IgD-negative memory B cell (primary cell): ENCODE data around the gene FAM90A26. TPM values are rescaled to one million over a fixed set of nuclear protein-coding genes. Genes with fewer than 3 reads are reported as not detected.
A peak's percentile ranks its signal among the peaks of the same experiment; 100 is the strongest.
"Not testable (repeated sequence)": the region's sequence is repeated elsewhere in the genome, so short reads cannot be mapped to it uniquely, and the experiment has no call there.

Experiments used
- H3K27ac Mint-ChIP-seq, 3 donors: one replicate each; pipeline ENCODE4 v1.8.0; 2020 to 2022; ENCODE audit warnings: mild to moderate bottlenecking in 3 of 3, mixed read lengths in 3 of 3, moderate library complexity in 1 of 3
- H3K27me3 Mint-ChIP-seq: one replicate; pipeline ENCODE4 v1.8.0; 2021; ENCODE audit warnings: mixed read lengths
- H3K36me3 Mint-ChIP-seq: one replicate; pipeline ENCODE4 v1.8.0; 2020; ENCODE audit warnings: mild to moderate bottlenecking, mixed read lengths
- H3K4me1 Mint-ChIP-seq, 3 donors: one replicate each; pipeline ENCODE4 v1.8.0; 2020 to 2022; ENCODE audit warnings: mixed read lengths in 3 of 3, mild to moderate bottlenecking in 1 of 3
- H3K4me3 Mint-ChIP-seq, 4 donors: one replicate each; pipeline ENCODE4 v1.8.0; 2020 to 2022; ENCODE audit warnings: mild to moderate bottlenecking in 4 of 4, mixed read lengths in 4 of 4, moderate library complexity in 3 of 4
- H3K9me3 Mint-ChIP-seq, 3 donors: one replicate each; pipeline ENCODE4 v1.8.0; 2020 to 2021; ENCODE audit warnings: mixed read lengths in 3 of 3, mild to moderate bottlenecking in 1 of 3
- polyA plus RNA-seq: library from polyadenylated mRNA; unstranded; fragments of 300-500 nt; fragmentation: Illumina TruSeq; gene quantifications from one replicate; pipeline ENCODE4 v1.2.3, GENCODE V29; 2021

The FAM90A26 gene
- polyA plus RNA-seq, 1 donor from 2014 or later: not detected

DNA sequence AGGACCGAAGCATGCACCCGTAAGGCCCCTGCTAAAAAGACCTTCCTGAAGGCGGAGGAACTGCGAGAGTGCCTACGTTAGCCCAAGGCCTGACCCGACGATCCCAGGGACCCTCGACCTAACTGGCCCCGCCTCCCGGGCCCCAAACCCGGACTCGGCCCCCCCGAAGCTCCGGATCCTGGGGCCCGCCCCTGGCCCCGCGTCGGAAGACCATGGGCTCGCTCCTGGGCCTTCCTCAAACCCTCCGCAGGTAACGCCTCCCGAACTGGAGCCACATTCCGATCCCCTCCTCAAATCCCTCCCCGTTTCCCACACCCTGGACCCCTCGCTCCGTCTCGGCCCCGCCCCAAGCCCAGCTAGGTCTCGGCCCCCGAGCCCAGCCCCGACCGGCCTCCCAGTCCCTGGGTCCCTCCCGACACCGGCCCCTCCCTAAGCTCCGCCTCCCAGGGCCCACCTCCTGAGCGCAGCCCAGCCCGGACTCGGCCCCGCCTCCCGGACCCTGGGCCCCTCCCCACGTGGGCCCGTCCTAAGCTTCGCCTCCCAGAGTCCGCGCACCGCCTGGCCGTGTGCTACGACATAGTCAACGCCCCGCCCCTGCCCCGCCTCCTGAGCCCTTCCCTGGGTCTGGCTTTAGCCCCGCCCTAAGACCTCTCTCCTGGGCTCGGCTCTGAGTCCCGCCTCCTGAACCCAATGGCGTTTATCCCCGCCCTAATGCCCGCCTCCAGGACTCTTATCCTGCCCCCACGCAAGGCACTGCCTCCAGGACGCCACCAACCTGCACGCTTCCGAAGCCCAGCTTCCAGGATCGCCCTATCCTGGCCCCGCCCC is 17.8 kb upstream of the FAM90A26 start:
- H3K9me3 Mint-ChIP-seq, H3K27me3 Mint-ChIP-seq, H3K36me3 Mint-ChIP-seq, H3K4me1 Mint-ChIP-seq: not testable (repeated sequence)
- Mint-ChIP-seq H3K4me3 (peak overlapping the region; percentile 92 to 100 (median 98)), H3K27ac (peak overlapping the region; percentile 93 to 100 (median 99))

GRCh38 chr4:9153008-9153570 is 17.1 kb upstream of the FAM90A26 start:
- not testable (repeated sequence) for H3K36me3 Mint-ChIP-seq, H3K4me1 Mint-ChIP-seq, H3K9me3 Mint-ChIP-seq, H3K27me3 Mint-ChIP-seq
- Mint-ChIP-seq H3K27ac (peak overlapping the region; percentile 93 to 100 (median 99)), H3K4me3 (peak overlapping the region; percentile 92 to 100 (median 98))

GRCh38 chr4:9153571-9154157 is 16.5 kb upstream of the FAM90A26 start:
- not testable (repeated sequence) for H3K4me1 Mint-ChIP-seq, H3K27me3 Mint-ChIP-seq, H3K36me3 Mint-ChIP-seq, H3K9me3 Mint-ChIP-seq
- peak overlapping the region in 2 of 3 donors; percentile 49 to 59 for H3K27ac Mint-ChIP-seq
- H3K4me3 Mint-ChIP-seq: peak overlapping the region; percentile 84 to 100 (median 91)

- H3K36me3 Mint-ChIP-seq, H3K27ac Mint-ChIP-seq, H3K4me1 Mint-ChIP-seq, H3K9me3 Mint-ChIP-seq, H3K27me3 Mint-ChIP-seq: not testable (repeated sequence)
- peak overlapping the region in 2 of 4 donors; percentile 68 to 100 for H3K4me3 Mint-ChIP-seq
These were observed 14.9 kb upstream of the FAM90A26 start for GRCh38 chr4:9155101-9155886.

GRCh38 chr4:9158392-9158791 is 11.8 kb upstream of the FAM90A26 start:
- H3K4me1 Mint-ChIP-seq, H3K27me3 Mint-ChIP-seq, H3K4me3 Mint-ChIP-seq, H3K27ac Mint-ChIP-seq, H3K9me3 Mint-ChIP-seq, H3K36me3 Mint-ChIP-seq: not testable (repeated sequence)

DNA sequence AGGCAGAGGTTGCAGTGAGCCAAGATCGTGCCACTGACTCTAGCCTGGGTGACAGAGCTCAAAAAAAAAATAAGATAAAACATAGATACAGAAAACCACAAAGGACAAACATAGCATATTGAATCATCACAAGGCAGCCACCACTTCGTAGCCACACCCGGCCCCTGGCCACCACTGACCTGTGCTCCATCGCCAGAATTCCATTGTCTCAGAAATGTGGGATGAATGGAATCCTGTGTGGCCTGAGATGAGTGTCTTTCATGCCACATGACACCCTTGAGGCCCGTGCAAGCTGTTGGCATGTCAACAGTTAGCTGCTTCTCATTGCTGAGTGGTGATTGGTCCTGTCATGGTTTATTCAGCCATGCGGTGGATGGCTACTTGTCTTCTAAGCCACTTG is 10.2 kb upstream of the FAM90A26 start:
- not testable (repeated sequence) for H3K4me1 Mint-ChIP-seq, H3K4me3 Mint-ChIP-seq, H3K27me3 Mint-ChIP-seq, H3K9me3 Mint-ChIP-seq, H3K27ac Mint-ChIP-seq, H3K36me3 Mint-ChIP-seq

DNA sequence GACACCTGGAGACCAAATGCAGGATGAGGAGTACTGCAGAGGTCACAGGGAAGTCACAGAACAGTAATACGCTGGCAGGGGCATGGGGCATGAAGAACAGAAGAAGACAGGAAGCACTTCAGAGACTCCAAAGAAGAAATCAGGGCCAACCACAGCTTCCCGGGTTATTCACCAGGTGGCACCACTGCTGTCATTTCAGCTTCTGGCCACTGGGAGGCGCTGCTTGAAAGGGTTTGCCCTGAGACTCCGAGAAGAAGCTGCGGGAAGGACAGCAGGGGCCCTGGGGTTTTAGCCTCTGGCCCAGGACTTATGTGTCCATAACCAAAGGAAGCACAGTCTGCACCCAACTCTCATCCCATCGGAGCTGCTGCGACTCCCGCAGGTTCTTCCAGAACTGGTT is 4.2 kb upstream of the FAM90A26 start:
- not testable (repeated sequence) for H3K4me3 Mint-ChIP-seq, H3K27ac Mint-ChIP-seq, H3K9me3 Mint-ChIP-seq, H3K27me3 Mint-ChIP-seq, H3K36me3 Mint-ChIP-seq, H3K4me1 Mint-ChIP-seq

DNA sequence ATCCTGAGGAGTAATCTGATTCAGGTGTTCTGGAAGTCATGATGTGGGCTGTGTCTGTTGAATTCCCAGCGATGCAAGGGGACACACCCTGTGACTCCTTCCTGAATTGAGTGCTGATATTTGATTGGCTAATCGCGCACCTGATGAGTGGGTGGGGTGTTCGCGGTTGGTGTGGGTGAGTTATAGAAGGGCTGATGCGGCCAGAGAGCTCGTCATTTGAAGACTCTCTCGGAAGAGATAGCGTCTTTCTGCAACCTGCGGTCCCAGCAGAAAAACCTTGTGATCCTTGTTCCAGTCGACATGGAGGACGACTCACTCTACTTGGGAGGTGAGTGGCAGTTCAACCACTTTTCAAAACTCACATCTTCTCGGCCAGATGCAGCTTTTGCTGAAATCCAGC is 40.1 kb downstream of the FAM90A26 start, which contains the start of gene USP17L10:
Gene USP17L10, plus strand, starts transcription at position 301 of the 400 bp plus-strand sequence. Its CDS starts 0 bp downstream, at position 301.
- not testable (repeated sequence) for H3K36me3 Mint-ChIP-seq, H3K4me3 Mint-ChIP-seq, H3K27ac Mint-ChIP-seq, H3K27me3 Mint-ChIP-seq, H3K9me3 Mint-ChIP-seq, H3K4me1 Mint-ChIP-seq

GRCh38 chr4:9214701-9215100 is 44.5 kb downstream of the FAM90A26 start:
- H3K4me3 Mint-ChIP-seq, H3K27me3 Mint-ChIP-seq, H3K27ac Mint-ChIP-seq, H3K4me1 Mint-ChIP-seq, H3K9me3 Mint-ChIP-seq, H3K36me3 Mint-ChIP-seq: not testable (repeated sequence)

GRCh38 chr4:9215105-9215504 is 44.9 kb downstream of the FAM90A26 start, which contains the start of gene USP17L11:
Gene USP17L11, plus strand, starts transcription at chr4:9215405. Its CDS starts 0 bp downstream, at chr4:9215405.
- H3K27ac Mint-ChIP-seq, H3K4me3 Mint-ChIP-seq, H3K4me1 Mint-ChIP-seq, H3K27me3 Mint-ChIP-seq, H3K9me3 Mint-ChIP-seq, H3K36me3 Mint-ChIP-seq: not testable (repeated sequence)

DNA sequence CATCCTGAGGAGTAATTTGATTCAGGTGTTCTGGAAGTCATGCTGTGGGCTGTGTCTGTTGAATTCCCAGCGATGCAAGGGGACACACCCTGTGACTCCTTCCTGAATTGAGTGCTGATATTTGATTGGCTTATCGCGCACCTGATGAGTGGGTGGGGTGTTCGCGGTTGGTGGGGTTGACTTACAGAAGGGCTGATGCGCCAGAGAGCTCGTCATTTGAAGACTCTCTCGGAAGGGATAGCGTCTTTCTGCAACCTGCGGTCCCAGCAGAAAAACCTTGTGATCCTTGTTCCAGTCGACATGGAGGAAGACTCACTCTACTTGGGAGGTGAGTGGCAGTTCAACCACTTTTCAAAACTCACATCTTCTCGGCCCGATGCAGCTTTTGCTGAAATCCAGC is 49.6 kb downstream of the FAM90A26 start, which contains the start of gene USP17L12:
Gene USP17L12, plus strand, starts transcription at position 301 of the 400 bp plus-strand sequence. Its CDS starts 0 bp downstream, at position 301.
- not testable (repeated sequence) for H3K9me3 Mint-ChIP-seq, H3K27me3 Mint-ChIP-seq, H3K27ac Mint-ChIP-seq, H3K4me1 Mint-ChIP-seq, H3K4me3 Mint-ChIP-seq, H3K36me3 Mint-ChIP-seq

DNA sequence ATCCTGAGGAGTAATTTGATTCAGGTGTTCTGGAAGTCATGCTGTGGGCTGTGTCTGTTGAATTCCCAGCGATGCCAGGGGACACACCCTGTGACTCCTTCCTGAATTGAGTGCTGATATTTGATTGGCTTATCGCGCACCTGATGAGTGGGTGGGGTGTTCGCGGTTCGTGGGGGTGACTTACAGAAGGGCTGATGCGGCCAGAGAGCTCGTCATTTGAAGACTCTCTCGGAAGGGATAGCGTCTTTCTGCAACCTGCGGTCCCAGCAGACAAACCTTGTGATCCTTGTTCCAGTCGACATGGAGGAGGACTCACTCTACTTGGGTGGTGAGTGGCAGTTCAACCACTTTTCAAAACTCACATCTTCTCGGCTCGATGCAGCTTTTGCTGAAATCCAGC is 54.4 kb downstream of the FAM90A26 start, which contains the start of gene USP17L13:
Gene USP17L13, plus strand, starts transcription at position 301 of the 400 bp plus-strand sequence. Its CDS starts 0 bp downstream, at position 301.
- H3K4me1 Mint-ChIP-seq, H3K4me3 Mint-ChIP-seq, H3K9me3 Mint-ChIP-seq, H3K36me3 Mint-ChIP-seq, H3K27me3 Mint-ChIP-seq, H3K27ac Mint-ChIP-seq: not testable (repeated sequence)
